HG03045 (cell line): ENCODE measurements around the gene USP6NL.

Source experiments
- ATAC-seq: cut with Tn5 transposase; IDR thresholded peaks from one replicate; pipeline ENCODE4 v1.9.1; 2021; ENCODE audit warnings: mild to moderate bottlenecking, moderate library complexity; ENCODE audit not compliant: unreplicated experiment

USP6NL gene

GRCh38 chr10:11483201-11484148, 128.0 kb downstream of the USP6NL start:
- ATAC-seq: no peak

GRCh38 chr10:11482306-11482705, 129.1 kb downstream of the USP6NL start:
- no peak for ATAC-seq

GRCh38 chr10:11480687-11481086, 130.8 kb downstream of the USP6NL start:
- ATAC-seq: no peak

GRCh38 chr10:11479300-11479699, 132.2 kb downstream of the USP6NL start:
- ATAC-seq: no peak

- no peak for ATAC-seq
These were observed 132.6 kb downstream of the USP6NL start for GRCh38 chr10:11478807-11479206.

GRCh38 chr10:11475831-11476434, 135.5 kb downstream of the USP6NL start:
- ATAC-seq: no peak

GRCh38 chr10:11473128-11473760, 138.2 kb downstream of the USP6NL start:
- ATAC-seq: no peak

- peak; percentile 70 for ATAC-seq
These were observed 139.2 kb downstream of the USP6NL start for GRCh38 chr10:11472158-11472753.

- no peak for ATAC-seq
These were observed 141.7 kb downstream of the USP6NL start for GRCh38 chr10:11469575-11470391.

- ATAC-seq: no peak
These were observed 143.2 kb downstream of the USP6NL start for GRCh38 chr10:11468126-11468742.

GRCh38 chr10:11465406-11465805, 146.0 kb downstream of the USP6NL start:
- no peak for ATAC-seq

GRCh38 chr10:11463111-11463510, 148.3 kb downstream of the USP6NL start:
- no peak for ATAC-seq

- ATAC-seq: no peak
These were observed 149.4 kb downstream of the USP6NL start for GRCh38 chr10:11462071-11462470.

- ATAC-seq: no peak
These were observed 154.1 kb downstream of the USP6NL start for GRCh38 chr10:11457336-11457735.

- no peak for ATAC-seq
These were observed 156.4 kb downstream of the USP6NL start for GRCh38 chr10:11454958-11455566.

- ATAC-seq: no peak
These were observed 157.3 kb downstream of the USP6NL start for GRCh38 chr10:11454160-11454559.

- no peak for ATAC-seq
These were observed 159.7 kb downstream of the USP6NL start for GRCh38 chr10:11451640-11452260.

GRCh38 chr10:11450427-11450826, 161.0 kb downstream of the USP6NL start:
- ATAC-seq: no peak

- no peak for ATAC-seq
These were observed 161.7 kb downstream of the USP6NL start for GRCh38 chr10:11449761-11450160.
